HG02840 (cell line): ENCODE measurements around the gene TAGLN3.

Experiments used
- ATAC-seq: cut with Tn5 transposase; IDR thresholded peaks from one replicate; pipeline ENCODE4 v1.9.1; 2021; ENCODE audit warnings: mild to moderate bottlenecking, moderate library complexity, moderate number of reproducible peaks; ENCODE audit not compliant: unreplicated experiment, low FRiP score

Gene TAGLN3

GRCh38 chr3:111976254-111976653, 22.5 kb upstream of the TAGLN3 start:
- no peak for ATAC-seq

- ATAC-seq, result peak; percentile 97
Measured at GRCh38 chr3:111978583-111979433, 19.9 kb upstream of the TAGLN3 start, which contains the start of gene ABHD10. ABHD10 (plus strand) TSS chr3:111979026; CDS start chr3:111979062, 36 bp downstream.

- ATAC-seq, result peak; percentile 29
Measured at GRCh38 chr3:111979434-111980038, 19.2 kb upstream of the TAGLN3 start.

GRCh38 chr3:111980716-111981456, 17.8 kb upstream of the TAGLN3 start:
- ATAC-seq, result no peak

- no peak for ATAC-seq
Measured at GRCh38 chr3:111981457-111981763, 17.3 kb upstream of the TAGLN3 start.

- no peak for ATAC-seq
Measured at GRCh38 chr3:111984636-111985298, 14.0 kb upstream of the TAGLN3 start.

GRCh38 chr3:111986800-111987199, 11.9 kb upstream of the TAGLN3 start:
- ATAC-seq, result no peak

GRCh38 chr3:111989061-111989678, 9.6 kb upstream of the TAGLN3 start:
- ATAC-seq, result peak; percentile 91

GRCh38 chr3:111993038-111993437, 5.7 kb upstream of the TAGLN3 start:
- ATAC-seq, result no peak

GRCh38 chr3:111999484-112000324, 982 bp downstream of the TAGLN3 start:
- no peak for ATAC-seq

GRCh38 chr3:112000367-112000771, 1.6 kb downstream of the TAGLN3 start:
- no peak for ATAC-seq

GRCh38 chr3:112000966-112001365, 2.2 kb downstream of the TAGLN3 start:
- ATAC-seq, result no peak

- ATAC-seq, result no peak
Measured at GRCh38 chr3:112001526-112001925, 2.8 kb downstream of the TAGLN3 start.

- ATAC-seq, result no peak
Measured at GRCh38 chr3:112002096-112002971, 3.6 kb downstream of the TAGLN3 start.

- ATAC-seq, result no peak
Measured at GRCh38 chr3:112003321-112004080, 4.8 kb downstream of the TAGLN3 start.

GRCh38 chr3:112004187-112004586, 5.5 kb downstream of the TAGLN3 start:
- ATAC-seq, result no peak

GRCh38 chr3:112004669-112005068, 5.9 kb downstream of the TAGLN3 start:
- ATAC-seq, result no peak
